ENCODE results near the gene GLRX3.

Gene GLRX3

DNA sequence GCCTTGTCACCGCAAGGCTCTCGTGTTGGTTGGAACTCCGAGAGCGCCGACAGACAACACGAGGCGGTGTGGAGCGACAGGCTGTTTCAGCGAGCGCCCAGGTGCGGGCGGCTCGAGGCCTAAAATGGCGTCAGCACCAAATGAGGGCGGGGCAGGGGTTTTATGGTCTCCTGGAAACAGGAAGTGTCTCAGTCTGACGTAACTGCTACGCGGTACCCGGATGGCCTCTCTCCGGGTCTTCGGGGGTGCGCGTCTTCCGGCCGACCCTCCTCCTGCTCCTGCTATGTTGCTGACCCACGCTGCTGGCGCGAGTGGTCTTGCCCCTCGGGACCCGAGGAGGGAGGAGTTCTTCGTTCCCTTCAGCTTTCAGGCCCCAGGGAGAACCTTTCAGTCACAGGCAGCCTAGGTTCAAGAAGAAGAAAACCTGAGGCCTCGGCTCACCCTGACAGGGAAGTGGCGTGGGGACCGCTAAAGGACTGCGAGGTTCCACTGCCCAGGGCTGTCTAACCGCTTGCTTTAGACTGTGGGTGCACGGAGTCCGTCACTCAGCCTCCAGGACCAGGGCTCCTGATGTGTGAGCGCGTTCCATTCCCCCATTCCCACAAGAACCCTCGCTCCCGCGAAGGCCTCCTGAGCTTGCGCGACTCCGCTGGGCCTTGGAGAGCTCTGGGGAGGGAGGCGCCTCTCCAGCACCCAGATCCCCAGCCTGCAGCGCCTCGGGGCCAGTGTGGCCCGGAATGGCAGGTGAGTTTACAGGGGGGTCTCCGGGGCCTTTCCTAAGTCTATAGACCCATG lies 77.3 kb downstream of the GLRX3 start:
- DNase-seq: no peak

DNA sequence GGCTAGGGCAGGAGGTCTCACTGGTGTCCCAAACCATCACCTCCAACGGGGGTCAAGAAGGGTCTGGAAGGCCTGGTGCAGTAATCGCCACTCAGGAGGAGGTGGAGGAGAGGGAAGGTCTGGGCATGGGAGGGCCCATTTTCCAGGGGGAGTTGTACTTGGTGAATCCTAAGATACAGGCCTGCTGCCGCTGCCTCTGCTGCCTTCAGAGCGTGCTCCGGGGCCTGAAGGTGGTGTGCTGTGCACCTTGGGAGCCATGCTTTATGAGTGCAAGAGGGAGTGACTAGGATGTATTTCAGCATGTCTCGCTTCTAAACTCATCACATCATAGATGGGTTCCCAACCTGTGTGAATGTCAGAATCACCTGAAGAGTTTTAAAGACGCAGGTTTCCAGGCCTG lies 78.2 kb downstream of the GLRX3 start:
- no peak for DNase-seq

DNA sequence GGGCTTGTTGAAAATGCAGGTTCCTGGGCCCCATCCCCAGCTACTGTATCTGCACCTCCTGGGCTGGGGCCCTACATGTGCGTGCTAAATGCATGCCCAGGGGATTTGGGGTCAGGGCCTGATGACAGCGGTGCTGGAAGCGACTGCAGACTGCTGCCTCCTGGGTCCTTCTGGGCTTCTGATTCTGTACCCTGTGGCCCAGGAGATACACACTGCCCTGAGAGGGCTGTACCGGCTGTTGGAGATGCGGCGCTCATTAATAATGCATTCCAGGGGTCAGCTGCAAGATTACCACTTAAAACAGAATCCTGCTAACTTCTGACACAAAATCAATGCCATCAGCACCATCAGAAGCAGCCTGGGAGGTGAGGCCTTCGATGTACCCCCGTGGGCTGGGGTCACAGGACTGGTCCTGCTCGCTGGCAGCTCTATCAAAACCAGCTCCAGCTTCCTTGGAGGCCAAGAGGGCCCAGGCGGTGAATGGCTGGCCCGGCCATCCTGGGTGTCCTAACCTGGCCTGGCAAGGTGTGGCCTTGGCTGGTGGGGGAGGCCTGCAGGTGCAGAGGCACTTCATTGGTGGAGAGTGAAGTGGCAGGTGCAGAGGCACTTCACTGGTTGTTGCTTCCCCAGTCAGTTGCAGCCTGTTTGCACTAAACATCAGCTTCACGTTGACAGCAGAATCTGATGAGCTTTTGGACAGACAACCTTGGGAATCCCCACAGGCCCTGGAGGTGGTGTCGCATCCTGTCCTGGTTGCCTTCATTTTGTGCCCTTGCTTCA lies 79.2 kb downstream of the GLRX3 start:
- DNase-seq: no peak

DNA sequence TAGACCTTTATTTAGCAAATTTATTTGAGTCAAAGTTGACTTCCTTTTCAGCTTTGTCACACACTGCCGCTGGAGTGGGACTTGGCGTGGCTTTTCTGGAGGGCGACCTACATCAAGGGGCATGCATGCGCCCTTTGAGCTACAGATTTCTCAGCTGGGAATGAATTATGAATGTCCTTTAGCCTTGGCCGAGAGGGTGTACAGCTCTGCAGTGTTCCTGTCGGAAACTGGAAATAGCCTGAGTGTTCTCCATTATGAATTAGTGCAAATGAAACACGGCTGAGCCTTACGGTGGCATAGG lies 79.7 kb downstream of the GLRX3 start:
- DNase-seq: no peak

DNA sequence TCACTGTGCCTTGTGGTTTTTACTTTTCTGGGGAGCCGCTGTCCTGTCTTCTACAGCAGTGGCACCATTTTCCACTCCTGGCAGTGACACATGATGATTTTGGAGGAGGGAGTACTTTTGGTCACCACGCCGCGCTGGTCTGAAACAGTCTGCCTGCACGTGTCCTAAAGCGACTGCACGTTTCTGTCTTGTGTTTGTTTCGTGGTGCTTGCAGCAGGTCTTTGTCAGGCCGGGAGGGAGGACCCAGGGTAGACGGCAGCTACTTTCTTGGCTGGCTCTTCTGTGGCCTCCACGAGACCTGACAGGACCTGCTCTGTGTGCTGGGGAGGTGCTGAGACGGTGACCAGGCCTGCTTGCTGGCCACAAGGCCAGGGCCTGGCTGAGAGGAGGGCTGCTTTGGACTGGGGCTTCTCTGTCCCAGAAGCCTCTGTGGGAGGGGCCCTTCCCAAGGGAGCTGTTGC lies 82.0 kb downstream of the GLRX3 start:
- no peak for DNase-seq

- DNase-seq: no peak
These were observed 82.7 kb downstream of the GLRX3 start for GRCh38 chr10:130218936-130219335.

GRCh38 chr10:130220251-130221185 lies 84.3 kb downstream of the GLRX3 start:
- DNase-seq: no peak

DNA sequence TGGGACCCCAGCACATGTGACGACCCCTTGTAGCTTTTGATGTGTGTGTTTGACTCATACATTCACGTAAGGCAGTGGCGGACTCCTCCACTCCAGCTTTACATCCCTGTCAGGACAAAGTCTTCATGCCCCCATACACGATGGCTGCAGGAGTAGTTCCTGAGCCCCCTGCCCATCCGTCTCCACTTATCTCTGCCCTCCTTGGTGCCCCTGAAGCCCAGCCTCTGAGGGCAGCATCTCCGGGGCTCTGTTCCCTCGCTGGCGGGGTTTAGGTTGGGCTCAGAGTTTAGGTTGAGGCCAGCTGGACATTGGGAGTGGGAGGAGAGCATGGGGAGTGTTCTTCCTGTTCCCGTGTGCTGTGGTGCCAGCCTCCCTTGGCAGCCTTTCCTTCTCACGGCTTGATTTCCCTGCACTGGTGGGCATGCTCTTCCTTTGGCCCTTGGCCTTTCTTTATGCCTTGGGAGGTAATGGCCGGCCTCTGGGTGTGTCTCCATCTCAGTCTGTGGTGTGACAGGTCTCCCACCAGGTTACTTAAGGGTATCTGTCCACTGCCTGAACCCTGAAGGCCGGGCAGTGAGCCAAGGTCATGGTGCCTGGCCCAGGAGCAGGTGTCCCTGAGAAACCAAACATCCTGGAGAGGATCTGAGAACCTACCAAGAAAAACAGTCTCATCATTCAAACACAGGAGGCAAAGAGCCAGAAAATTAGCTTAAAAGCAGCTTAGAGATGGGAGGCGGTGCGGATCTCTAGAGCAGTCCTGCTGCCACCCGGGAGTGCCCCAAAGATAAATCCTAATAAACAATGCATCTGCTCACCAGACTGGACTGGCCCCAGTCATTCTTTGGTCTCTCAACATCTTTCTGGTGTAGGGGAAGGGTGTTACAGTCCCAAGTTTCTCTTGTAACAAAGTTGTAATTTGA lies 85.5 kb downstream of the GLRX3 start:
- no peak for DNase-seq

- no peak for DNase-seq
These were observed 86.2 kb downstream of the GLRX3 start for GRCh38 chr10:130222381-130222780.

DNA sequence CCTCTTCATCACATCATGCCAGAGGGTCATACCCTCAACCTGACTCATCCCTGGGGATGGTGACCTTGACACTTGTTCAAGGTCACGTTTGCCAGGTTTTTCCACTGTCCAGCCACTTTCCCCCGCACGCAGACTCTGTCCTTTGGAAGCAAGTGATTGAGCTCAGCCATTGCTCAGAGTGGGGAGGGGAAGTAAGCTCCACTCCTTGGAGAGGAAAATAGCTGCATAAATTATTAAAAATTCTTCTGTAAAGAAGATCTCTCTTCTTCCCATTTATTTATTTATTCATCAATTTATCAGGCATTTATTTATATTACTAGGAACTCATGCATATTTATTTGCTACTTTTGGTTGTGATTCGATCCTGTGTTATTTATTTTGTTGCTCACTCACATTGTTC lies 88.0 kb downstream of the GLRX3 start:
- DNase-seq: no peak

DNA sequence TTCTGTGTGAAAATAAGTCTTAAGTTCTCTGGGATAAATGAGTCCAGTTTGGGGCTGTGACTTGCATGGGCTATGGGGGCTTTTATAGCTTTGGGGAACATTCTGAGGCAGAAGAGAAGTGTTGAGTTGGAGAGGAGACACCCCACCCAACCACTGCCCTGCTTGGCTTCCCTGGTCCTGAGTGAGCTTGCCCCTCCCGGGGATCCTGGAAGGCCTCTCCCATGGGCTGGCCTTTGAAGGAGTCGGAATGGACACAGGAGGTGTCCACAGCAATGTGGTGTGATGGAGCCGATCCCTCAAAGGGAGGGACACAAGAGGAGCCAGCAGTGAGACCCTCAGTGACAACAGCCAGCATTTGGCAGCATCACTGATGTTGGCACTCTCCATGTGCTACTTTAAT lies 89.8 kb downstream of the GLRX3 start:
- no peak for DNase-seq

GRCh38 chr10:130227883-130228282 lies 91.7 kb downstream of the GLRX3 start:
- DNase-seq: no peak
